Keratinocyte (primary cell): Measurements from ENCODE around the gene PSG3.

Source experiments
- CTCF ChIP-seq, 3 experiments: IDR thresholded peaks in 1 of 3; conservative IDR thresholded peaks in 1 of 3; optimal IDR thresholded peaks in 1 of 3; 2 replicates in 2 of 3; 3 replicates in 1 of 3; pipeline versions ENCODE3 to v1.5.1; 2011; ENCODE audit warnings: low read length in 3 of 3, mild to moderate bottlenecking in 3 of 3, moderate library complexity in 2 of 3, control low read depth in 1 of 3, inconsistent platforms in 1 of 3; ENCODE audit not compliant: insufficient read depth in 2 of 3; ENCODE audit errors: extremely low read depth in 1 of 3
- EZH2 ChIP-seq: IDR thresholded peaks from one replicate; pipeline ENCODE4 v1.6.1; 2012; ENCODE audit warnings: inconsistent platforms, mild to moderate bottlenecking, low read length, moderate library complexity

- TF ChIP-seq CTCF (optimal IDR thresholded peaks at IDR 0.05 in 1 of 3, IDR thresholded peaks at IDR 0.05 in 1 of 3, conservative IDR thresholded peaks at IDR 0.05 in 1 of 3; ENCODE audit: extremely low read depth in 1 of 3, insufficient read depth in 2 of 3, low read length in 3 of 3): peak; percentile 54 to 64 (median 60)
- no peak for TF ChIP-seq EZH2
These were observed 56.3 kb downstream of the PSG3 start for GRCh38 chr19:42683917-42684513.
